Neutrophil (primary cell): Measurements from ENCODE around the gene LBH.

Source experiments
- H3K27ac ChIP-seq: fragments of 200-600 bp; sonication (generic); 2 replicates; pipeline ENCODE4 v1.5.1; 2016; ENCODE audit warnings: mild to moderate bottlenecking, moderate library complexity
- H3K27me3 ChIP-seq: fragments of 200-600 bp; sonication (generic); 2 replicates; pipeline ENCODE4 v1.6.0; 2016; ENCODE audit warnings: mild to moderate bottlenecking
- H3K36me3 ChIP-seq: fragments of 200-600 bp; sonication (generic); 2 replicates; pipeline ENCODE4 v1.5.1; 2017
- H3K4me1 ChIP-seq, 2 experiments: fragments of 200-600 bp in 1 of 2; sonication (generic) in 1 of 2; 1 replicate in 1 of 2; 2 replicates in 1 of 2; pipeline versions ENCODE4 v1.5.1 to v1.6.1; 2013 to 2016; ENCODE audit warnings: low read depth in 1 of 2, low read length in 1 of 2, mild to moderate bottlenecking in 1 of 2, moderate library complexity in 1 of 2; ENCODE audit not compliant: control insufficient read depth in 1 of 2, insufficient read depth in 1 of 2
- H3K4me3 ChIP-seq, 2 experiments: fragments of 200-600 bp in 1 of 2; sonication (generic) in 1 of 2; 1 replicate in 1 of 2; 2 replicates in 1 of 2; pipeline ENCODE4 v1.5.1; 2013 to 2016; ENCODE audit warnings: low read depth in 1 of 2, low read length in 1 of 2, mild to moderate bottlenecking in 1 of 2, moderate library complexity in 1 of 2
- H3K9me3 ChIP-seq: fragments of 200-600 bp; sonication (generic); 2 replicates; pipeline ENCODE4 v1.5.1; 2016
- TF ChIP-seq, protein P1 (sequence below): fragments of 200-600 bp; sonication (generic); IDR thresholded peaks from 2 replicates; pipeline ENCODE4 v1.5.1; 2016; ENCODE audit warnings: antibody characterized with exemption

Gene LBH

DNA sequence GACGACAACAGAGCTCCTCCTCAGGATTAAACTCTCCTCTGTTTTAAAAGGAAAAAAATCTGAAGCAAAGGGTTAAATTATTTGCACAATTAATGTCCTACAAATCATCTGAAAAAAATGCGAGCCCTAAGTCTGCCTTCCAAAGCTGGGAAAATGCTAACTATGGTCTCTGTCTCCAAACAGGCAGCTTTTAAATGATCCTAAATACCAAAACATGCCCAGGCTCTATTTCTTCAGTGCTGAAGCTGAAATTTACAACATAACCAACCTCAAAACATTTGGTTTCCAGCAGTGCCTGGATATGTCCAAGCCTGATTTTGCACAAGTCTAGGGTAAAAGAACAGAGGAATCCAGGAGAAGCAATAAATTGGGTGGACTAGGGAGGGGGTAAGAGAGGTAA, 57.2 kb downstream of the LBH start:
- no peaks in the 10 kb centered on the region for H3K36me3 ChIP-seq
- no peak overlapping the region for H3K27ac ChIP-seq
- no peak overlapping the region for H3K4me3 ChIP-seq
- H3K4me1 ChIP-seq, result peaks cover 0 to 3% of the 10 kb centered on the region in 2 experiments
- TF ChIP-seq, protein P1, sequence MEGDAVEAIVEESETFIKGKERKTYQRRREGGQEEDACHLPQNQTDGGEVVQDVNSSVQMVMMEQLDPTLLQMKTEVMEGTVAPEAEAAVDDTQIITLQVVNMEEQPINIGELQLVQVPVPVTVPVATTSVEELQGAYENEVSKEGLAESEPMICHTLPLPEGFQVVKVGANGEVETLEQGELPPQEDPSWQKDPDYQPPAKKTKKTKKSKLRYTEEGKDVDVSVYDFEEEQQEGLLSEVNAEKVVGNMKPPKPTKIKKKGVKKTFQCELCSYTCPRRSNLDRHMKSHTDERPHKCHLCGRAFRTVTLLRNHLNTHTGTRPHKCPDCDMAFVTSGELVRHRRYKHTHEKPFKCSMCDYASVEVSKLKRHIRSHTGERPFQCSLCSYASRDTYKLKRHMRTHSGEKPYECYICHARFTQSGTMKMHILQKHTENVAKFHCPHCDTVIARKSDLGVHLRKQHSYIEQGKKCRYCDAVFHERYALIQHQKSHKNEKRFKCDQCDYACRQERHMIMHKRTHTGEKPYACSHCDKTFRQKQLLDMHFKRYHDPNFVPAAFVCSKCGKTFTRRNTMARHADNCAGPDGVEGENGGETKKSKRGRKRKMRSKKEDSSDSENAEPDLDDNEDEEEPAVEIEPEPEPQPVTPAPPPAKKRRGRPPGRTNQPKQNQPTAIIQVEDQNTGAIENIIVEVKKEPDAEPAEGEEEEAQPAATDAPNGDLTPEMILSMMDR, result no peak
- H3K27me3 ChIP-seq, result no peaks in the 10 kb centered on the region
- no peaks in the 10 kb centered on the region for H3K9me3 ChIP-seq

DNA sequence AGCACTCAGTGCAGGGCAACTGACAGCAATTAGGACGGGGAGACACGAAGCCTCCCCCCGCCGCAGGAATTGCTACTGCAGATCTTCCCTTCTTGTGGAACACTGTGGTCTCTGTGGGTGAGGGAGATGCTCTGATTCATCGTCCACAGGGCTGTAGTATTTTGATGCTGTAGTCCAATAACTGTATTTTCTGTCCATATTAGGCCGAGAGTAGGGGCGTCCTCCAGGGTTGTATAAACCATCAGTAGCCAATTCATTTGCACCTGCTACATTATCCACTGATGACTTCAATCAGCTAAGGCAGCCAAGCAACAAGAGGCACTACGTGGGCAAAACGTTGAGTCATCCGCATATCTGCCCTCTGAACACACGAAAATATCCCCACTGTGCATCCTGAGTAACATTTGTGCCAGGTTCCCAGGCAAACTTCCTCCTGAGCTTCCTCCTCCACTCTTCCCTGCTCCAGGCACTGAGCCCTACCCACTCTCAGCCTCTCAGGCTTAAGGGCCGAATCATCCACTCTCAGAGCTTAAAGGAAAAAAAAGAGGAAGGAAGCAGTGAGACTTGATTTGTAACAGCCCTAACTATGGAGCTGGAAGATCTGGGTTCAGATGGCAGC, 62.1 kb downstream of the LBH start:
- Histone ChIP-seq H3K27me3 (no peaks in the 10 kb centered on the region), H3K4me1 (peaks cover 0 to 5% of the 10 kb centered on the region in 2 experiments), H3K4me3 (no peak overlapping the region), H3K27ac (no peak overlapping the region), H3K36me3 (no peaks in the 10 kb centered on the region), H3K9me3 (no peaks in the 10 kb centered on the region)
- TF ChIP-seq, protein P1, result no peak

DNA sequence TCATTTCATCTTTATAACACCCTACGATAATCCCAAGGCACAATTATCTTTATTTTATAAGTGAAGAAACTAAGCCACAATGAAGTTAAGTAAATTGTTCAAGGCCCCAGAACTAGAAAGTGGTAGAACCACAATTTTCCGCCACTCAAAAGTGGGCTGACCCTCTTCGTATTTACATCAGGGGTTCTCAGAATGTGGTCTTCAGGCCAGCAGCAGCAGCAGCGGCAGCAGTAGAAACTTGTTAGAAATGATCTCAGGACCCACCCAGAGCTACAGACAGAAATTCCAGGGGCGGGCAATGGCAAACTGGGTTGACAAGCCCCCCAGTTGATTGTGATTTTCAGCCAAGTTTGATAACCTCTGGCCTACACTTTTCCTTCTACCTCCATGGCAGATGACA, 62.8 kb downstream of the LBH start:
- Histone ChIP-seq H3K27me3 (no peaks in the 10 kb centered on the region), H3K9me3 (no peaks in the 10 kb centered on the region), H3K27ac (no peak overlapping the region), H3K36me3 (no peaks in the 10 kb centered on the region), H3K4me3 (no peak overlapping the region), H3K4me1 (peaks cover 0 to 5% of the 10 kb centered on the region in 2 experiments)
- TF ChIP-seq, protein P1, result no peak

GRCh38 chr2:30296496-30296895, 65.2 kb downstream of the LBH start:
- no peaks in the 10 kb centered on the region for H3K27me3 ChIP-seq
- no peak overlapping the region for H3K4me3 ChIP-seq
- TF ChIP-seq, protein P1, result no peak
- no peaks in the 10 kb centered on the region for H3K9me3 ChIP-seq
- H3K27ac ChIP-seq, result no peak overlapping the region
- no peaks in the 10 kb centered on the region for H3K36me3 ChIP-seq
- H3K4me1 ChIP-seq, result peaks cover 0 to 5% of the 10 kb centered on the region in 2 experiments

- peaks cover 0 to 5% of the 10 kb centered on the region in 2 experiments for H3K4me1 ChIP-seq
- H3K9me3 ChIP-seq, result no peaks in the 10 kb centered on the region
- no peaks in the 10 kb centered on the region for H3K27me3 ChIP-seq
- H3K4me3 ChIP-seq, result no peak overlapping the region
- H3K36me3 ChIP-seq, result no peaks in the 10 kb centered on the region
- no peak overlapping the region for H3K27ac ChIP-seq
- TF ChIP-seq, protein P1, result no peak
Observed at GRCh38 chr2:30298302-30298701, 67.0 kb downstream of the LBH start.

DNA sequence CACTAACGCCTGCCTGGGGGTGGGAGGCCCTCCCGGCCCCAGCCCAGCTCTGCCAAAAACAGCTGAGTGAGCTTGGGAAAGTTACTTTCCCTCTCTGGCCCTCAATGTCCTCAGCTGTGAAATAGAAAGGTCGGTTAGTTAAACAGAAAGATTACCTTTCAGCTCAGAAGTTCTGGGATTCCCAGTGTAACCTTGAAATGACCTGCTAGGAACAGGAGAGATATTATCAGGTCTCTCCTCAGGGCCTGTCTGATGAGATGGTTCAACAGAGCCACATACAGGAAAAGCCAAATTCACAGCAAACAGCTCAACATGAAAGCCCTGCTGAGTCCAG, 68.8 kb downstream of the LBH start:
- Histone ChIP-seq H3K4me1 (no peaks in the 10 kb centered on the region), H3K36me3 (no peaks in the 10 kb centered on the region), H3K4me3 (no peak overlapping the region), H3K27me3 (no peaks in the 10 kb centered on the region), H3K9me3 (no peaks in the 10 kb centered on the region), H3K27ac (no peak overlapping the region)
- TF ChIP-seq, protein P1, result no peak
